ENCODE data around the gene YJEFN3. TPM values are rescaled to one million over a fixed set of nuclear protein-coding genes. Genes with fewer than 3 reads are reported as not detected.

The YJEFN3 gene
- total RNA-seq, 1 donor from 2014 or later, result 9.4 TPM

DNA sequence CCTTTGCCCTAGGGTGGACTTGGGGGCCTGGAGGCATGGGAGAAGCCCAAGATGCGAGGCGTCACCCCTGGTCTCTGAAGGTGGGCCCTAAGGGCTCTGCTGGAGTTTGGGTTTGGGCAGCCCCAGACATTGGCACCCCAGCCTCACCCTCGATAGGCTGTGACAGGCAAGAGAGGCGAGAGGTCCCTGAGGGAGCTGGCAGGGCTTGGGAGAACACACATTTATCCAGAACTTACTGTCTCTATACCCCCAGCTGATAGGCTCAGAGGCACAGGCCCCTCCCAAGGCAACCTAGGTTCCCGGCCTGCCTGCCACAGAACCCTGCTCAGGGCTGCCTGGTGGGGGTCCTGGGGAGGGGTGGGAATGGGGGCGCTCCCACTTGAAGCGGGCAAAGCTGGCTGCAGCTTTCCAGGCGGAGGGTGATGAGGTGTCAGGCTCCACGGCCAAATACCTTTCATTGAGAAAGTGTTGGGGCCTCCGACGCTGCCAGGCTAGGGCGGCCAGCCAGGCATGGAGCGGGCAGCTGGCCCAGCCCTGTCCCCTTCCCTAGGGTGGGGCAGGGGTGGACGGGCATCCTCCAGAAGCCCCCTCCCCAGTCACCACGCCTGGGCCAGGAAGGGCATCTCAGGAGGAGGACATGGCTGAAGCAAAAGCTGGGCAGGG, 19.1 kb downstream of the YJEFN3 start:
- ATAC-seq (peak; percentile 72), DNase-seq (peak; percentile 69)
- intact Hi-C loops (cut with micrococcal nuclease), result no loop called here

DNA sequence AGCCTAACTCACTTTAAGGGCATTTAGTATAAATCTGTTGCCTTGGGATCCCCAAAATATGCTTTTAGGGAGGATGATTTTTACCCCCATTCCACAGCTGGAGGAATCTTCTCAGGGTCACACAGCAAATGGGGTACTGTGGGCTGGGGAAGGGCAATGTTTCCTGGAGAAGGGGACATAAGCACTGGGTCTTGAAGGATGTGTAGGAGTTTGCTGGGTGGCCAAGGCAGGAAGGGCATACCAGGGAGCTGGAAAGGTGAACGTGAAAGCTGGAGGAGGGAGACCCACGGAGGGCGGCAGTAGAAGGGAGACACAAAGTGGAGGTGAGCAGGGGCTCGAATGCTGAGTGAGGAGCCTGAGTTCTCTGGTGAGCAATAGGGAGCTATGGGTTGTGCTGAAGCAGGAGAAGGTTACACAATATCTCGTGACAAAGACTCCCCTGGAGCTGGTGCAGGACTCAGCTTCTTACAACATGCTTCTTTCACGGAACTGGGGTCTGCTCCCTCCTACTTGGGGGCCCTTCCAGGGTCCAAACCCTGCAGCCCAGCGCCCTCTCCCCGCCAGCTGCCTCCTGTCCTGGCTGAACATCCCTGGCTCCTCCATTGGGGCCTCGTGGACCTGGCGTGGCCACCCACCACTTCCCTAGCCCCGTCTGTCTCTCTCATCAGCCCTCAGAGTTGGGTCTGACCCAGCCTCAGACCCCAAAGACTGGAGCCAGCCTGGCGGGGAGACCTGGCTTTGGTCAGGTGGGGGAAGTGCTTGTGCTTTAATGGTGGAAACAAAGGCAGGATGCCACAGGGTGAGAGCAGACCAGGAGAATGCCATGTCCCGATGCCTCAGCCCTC, 20.4 kb downstream of the YJEFN3 start:
- no peak for DNase-seq
- intact Hi-C loops (cut with micrococcal nuclease), result no loop called here
- no peak for ATAC-seq

DNA sequence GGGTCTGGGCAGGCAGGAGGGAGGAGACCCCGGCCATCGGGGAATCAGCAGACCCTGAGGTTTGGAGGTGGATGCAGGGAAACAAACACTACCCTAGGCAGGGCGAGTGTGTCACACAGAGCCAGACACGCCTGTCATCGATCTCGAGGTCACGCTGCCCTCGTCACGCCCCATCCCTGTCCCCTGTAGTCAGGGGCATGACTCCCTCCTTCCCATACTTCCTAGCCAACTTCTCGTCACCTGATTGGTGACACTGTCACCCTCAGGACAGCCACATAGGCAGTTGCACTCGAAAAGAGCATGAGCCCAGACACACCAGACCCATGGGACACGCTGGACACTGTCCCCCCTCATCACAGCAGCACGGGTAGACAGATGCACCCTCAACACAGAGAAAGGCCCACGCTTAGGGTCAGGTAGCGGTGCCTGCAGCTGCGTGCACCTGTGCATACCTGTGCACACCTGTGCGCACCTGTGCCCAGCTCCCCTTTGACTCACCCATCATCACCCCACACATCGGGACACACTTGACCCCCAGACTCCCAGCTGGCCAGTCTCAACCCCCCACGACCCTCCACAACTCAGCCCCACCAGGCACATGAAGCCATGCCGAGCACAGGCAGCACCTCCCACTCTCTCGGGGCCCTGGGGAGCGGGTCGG, 21.2 kb downstream of the YJEFN3 start:
- DNase-seq, result no peak
- ATAC-seq, result no peak
- intact Hi-C loops (cut with micrococcal nuclease), result no loop called here

DNA sequence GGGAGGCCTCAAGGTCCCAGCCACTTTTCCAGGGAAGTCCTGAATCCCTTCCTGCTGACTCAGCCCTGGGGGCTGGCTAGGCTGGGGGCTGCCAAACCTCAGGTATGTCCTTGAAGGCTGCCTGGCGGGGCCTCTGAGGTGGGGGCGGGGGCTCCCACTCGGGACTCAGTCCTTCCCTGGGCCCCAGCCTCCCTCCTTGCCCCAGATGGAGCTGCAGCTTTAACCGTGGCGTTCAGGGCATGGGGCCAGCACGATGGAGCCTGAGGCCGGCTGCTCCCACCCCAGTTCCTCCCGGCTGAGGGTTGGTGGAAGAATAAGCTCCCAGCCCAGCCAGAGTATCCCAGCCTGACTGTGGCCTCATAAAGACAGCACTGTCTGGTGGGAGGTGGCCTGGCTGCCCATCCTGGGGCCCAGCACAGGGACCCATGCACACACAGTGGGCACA, 21.8 kb downstream of the YJEFN3 start:
- ATAC-seq (no peak), DNase-seq (no peak)
- intact Hi-C loops (cut with micrococcal nuclease), result no loop called here

- no peak for ATAC-seq
- intact Hi-C loops (cut with micrococcal nuclease), result no loop called here
- no peak for DNase-seq
These were observed 22.5 kb downstream of the YJEFN3 start for GRCh38 chr19:19550972-19551852.

DNA sequence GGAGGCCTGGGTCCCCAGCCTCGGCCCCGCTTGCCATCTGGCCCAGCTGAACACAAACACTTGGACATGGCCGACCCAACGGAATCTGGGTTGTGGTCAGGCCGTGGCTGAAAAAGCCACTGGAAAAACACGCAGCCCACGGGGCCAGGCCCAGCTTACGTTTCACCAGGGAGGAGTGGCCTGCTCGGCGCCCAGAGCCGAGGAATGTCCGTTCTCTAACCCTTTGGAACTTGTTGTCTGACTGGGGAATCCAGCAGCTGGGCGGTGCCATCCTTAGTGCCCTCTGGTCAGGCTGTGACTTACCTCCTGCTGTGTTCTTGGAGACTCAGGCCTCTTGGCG, 23.1 kb downstream of the YJEFN3 start:
- DNase-seq (no peak), ATAC-seq (no peak)

DNA sequence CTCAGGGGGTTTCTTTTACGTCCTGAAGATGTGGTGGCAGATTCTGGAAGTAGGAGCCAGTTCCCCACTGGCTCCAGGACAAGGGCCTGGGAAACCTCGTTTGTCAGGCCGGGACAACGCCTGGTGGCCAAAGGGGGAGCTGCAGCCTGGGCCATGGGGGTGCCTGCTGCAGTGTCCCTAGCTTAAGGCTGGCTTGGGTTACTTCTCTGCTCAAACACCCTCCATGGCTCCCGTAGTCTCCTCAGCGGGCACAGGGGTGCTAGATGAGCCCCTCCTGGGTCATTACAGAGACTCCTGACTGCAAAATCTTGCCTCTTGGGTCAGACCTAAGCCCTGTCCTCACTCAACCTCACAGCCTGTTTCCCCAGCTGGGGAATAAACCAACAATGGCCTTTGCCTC, 24.1 kb downstream of the YJEFN3 start:
- ATAC-seq (no peak), DNase-seq (no peak)
- intact Hi-C loops (cut with micrococcal nuclease), result no loop called here

More for the DNA sequence above, 23.1 kb downstream of the YJEFN3 start:
- intact Hi-C loops (cut with micrococcal nuclease), result no loop called here

DNA sequence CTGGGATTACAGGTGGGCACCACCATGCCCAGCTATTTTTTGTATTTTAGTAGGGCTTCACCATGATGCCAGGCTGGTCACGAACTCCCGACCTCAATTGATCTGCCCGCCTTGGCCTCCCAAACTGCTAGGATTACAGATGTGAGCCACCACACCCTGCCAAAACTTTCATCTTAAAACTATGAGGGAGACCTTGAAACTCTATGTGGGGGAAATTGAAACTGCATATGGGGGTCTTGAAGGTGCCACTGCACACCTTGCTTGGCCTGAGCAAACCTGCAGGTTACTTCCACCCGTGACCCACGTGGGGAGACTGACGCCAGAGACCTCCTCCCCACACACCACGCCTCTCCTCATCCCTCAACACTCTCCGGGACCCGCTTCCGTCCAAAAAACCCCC, 25.0 kb downstream of the YJEFN3 start:
- intact Hi-C loops (cut with micrococcal nuclease), result no loop called here
- ATAC-seq, result no peak
- DNase-seq, result no peak

DNA sequence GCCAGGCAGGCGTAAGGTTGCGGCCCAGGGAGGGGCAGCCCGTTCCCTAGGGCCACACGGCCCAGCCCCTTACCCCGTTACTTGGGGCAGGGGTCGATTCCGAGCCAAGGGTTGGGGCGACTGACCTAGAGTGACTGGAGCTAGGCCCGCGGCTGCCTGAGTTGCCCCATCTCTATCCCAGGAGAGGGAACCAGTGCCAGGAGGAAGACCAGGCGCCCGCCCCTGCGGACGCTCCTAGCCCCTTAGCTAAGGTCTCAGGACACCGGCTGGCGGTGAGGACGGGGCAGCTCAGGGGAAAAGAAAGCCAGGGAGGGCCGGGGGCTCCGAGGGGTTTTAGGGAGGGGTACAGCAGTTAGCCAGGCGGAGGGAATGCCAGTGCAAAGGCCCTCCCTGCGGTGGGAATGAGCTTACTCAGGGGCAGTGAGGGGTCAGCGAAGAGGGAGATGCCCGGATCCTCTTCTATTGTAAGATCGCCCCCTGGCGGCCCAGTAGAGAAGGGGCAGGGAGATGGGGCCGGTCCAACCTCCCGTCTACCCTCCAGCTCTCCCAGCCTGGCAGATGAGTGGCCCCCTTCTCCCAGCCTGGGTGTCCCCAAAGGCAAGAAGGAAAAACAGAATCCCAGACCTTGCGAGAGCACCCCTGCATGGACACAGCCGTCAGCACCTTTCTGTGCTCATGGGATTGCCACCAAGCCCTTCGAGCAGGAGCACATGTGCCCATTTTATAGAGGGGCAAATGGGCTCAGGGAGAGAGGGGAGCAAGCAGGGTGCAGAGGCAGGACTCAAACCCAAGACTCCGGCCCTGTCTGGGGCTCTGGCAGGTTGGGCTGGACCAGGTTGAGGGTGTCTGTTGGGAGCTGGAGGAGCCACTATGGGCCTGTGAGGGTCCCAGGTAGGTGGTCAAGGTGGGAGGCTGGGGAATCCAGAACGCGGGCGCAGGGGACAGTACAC, 25.6 kb downstream of the YJEFN3 start:
- DNase-seq (peak; percentile 70), ATAC-seq (peak; percentile 70)
- intact Hi-C loops (cut with micrococcal nuclease), result no loop called here

GRCh38 chr19:19558055-19558454, 29.3 kb downstream of the YJEFN3 start:
- ATAC-seq, result no peak
- intact Hi-C loops (cut with micrococcal nuclease), result no loop called here
- no peak for DNase-seq

GRCh38 chr19:19558636-19559035, 29.9 kb downstream of the YJEFN3 start:
- ATAC-seq (no peak), DNase-seq (no peak)
- intact Hi-C loops (cut with micrococcal nuclease), result no loop called here

DNA sequence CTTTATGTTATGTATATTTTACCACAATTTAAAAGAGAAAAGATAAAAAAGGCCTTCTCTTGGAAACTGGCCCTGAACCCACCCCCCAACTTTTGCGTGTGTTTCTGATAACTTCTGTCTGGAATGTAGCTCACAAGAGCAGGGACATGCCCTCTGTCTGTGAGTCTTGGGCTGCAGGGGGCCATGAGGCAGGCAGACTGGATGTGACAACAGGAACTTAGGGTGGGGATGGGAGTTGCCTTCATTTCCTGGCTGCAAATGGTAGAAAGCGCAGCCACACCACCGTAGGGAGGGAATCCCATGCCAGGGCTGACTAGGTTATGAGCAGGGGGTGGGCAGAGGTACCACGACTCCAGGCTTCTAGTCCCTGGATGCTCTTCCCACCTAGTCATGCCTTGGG, 31.2 kb downstream of the YJEFN3 start:
- intact Hi-C loops (cut with micrococcal nuclease), result no loop called here
- ATAC-seq (no peak), DNase-seq (no peak)

- no peak for ATAC-seq
- DNase-seq, result no peak
These were observed 33.4 kb downstream of the YJEFN3 start for GRCh38 chr19:19561946-19562664.

DNA sequence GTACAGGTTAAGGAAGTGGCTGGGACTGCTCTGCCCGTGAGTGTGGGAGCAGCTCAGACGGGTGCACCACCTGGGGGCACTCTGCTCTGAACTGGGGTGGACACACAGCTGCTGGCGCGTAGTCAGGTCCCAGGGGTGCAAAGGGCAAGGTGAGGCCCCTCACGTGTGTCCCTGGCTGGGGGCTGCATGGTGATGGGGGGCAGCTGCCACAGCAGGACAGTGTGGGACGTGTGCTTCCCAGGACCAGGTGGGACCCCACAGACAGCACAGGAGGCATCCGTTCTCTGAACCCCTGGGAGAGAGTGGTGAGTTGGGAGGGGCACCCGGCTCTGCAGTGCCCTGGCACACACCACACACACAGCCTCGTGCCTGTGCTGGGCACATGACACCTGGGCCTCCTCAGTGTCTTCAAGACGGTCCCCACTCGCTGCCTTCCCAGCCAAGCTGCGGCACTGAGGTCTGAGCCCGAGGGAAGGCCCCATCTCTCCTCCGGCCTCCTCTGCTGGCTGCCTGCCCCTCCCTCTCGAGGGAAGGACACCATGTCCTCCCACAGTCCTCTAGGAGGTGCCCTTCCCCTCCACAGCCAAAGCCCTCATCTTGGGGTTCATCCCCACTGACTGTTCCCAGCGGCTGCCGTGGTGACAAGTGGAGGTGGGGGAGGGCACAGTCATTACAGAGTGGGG, 34.1 kb downstream of the YJEFN3 start:
- no peak for DNase-seq
- intact Hi-C loops (cut with micrococcal nuclease), result no loop called here

More at GRCh38 chr19:19561946-19562664, 33.4 kb downstream of the YJEFN3 start:
- intact Hi-C loops (cut with micrococcal nuclease), result no loop called here

GRCh38 chr19:19563348-19563848, 34.7 kb downstream of the YJEFN3 start:
- intact Hi-C loops (cut with micrococcal nuclease), result no loop called here
- ATAC-seq (no peak), DNase-seq (no peak)

More for the DNA sequence above, 34.1 kb downstream of the YJEFN3 start:
- no peak for ATAC-seq

GRCh38 chr19:19566306-19566705, 37.6 kb downstream of the YJEFN3 start:
- intact Hi-C loops (cut with micrococcal nuclease), result no loop called here
- ATAC-seq, result no peak

DNA sequence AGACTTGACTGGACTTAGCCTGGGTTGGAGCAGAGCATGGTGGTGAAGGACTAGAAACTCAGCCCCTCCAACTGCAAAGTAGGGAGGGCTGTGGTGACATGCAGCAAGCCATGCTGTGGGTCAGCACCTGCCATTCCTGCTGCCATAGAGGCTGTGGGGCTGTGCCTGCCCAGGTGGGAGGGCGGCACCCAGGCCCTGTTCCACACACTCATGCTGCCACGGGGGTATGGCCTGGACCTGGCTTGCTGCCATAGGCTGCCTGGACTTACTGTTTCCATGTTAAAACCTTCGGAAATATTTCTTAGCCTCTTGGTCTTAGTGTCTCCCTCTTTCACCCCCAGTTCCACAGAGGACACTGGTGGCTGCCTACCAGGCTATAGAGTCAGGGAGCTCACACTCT, 38.7 kb downstream of the YJEFN3 start:
- DNase-seq, result no peak
- intact Hi-C loops (cut with micrococcal nuclease), result no loop called here
- no peak for ATAC-seq

More at GRCh38 chr19:19566306-19566705, 37.6 kb downstream of the YJEFN3 start:
- no peak for DNase-seq
